ENCODE data around the gene UNC5A.

DNA sequence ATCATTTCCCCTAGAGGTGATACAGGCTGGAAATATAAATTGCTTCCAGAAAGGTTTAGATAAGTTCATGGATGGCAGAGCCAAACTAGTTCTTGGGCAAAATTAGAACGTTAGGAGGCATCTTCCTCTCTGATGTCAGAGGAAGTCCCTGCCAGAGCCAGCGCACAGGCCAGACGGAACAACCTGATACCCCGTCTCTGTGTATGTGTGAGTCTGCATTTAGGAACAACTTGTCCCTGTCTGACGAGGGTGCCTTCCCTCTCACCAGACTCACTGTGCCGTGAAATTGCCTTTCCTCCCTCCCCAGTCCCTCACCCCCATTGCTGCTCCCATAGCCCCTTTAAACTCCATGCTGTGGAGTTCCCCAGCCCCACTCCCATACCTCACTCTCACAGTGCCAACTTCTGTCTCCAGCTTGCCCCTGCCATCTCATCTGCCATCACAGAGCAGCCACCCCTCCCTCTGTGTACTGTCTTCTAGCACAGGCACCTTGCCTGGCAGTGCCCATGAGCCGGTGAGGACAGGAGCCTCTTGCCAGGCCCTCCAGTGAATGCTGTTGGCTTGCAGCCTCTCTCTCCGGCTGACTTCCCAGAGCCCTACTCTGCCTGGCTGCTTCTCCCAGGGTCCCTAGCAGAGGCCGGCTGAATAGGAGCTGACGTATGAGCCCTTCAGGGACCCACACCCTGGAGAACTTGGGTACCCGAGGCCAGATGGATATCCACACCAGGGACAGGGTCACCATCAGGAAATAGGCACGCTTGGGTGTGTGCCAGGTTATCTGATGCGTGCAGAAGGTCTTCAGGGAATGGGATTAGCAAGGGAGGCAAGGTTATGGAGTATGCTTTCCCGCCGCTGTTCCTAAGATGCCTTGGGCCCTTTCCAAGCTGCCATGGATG is 26.7 kb downstream of the UNC5A start:
- TF ChIP-seq, protein P1, sequence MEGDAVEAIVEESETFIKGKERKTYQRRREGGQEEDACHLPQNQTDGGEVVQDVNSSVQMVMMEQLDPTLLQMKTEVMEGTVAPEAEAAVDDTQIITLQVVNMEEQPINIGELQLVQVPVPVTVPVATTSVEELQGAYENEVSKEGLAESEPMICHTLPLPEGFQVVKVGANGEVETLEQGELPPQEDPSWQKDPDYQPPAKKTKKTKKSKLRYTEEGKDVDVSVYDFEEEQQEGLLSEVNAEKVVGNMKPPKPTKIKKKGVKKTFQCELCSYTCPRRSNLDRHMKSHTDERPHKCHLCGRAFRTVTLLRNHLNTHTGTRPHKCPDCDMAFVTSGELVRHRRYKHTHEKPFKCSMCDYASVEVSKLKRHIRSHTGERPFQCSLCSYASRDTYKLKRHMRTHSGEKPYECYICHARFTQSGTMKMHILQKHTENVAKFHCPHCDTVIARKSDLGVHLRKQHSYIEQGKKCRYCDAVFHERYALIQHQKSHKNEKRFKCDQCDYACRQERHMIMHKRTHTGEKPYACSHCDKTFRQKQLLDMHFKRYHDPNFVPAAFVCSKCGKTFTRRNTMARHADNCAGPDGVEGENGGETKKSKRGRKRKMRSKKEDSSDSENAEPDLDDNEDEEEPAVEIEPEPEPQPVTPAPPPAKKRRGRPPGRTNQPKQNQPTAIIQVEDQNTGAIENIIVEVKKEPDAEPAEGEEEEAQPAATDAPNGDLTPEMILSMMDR (conservative IDR thresholded peaks at IDR 0.05) = no peak
- TF ChIP-seq ZFX (IDR thresholded peaks at IDR 0.05) = no peak

Measured in C4-2B (cell line).